NOMO-1 (cell line): ENCODE results near the gene KCNMB3.
"Not testable (repeated sequence)": the region's sequence is repeated elsewhere in the genome, so short reads cannot be mapped to it uniquely, and the experiment has no call there.

Experiments used
- DNase-seq, 2 experiments: peaks; one replicate each; lab custom pipeline; 2025; ENCODE audit not compliant: unreplicated experiment in 2 of 2; lab: John Stamatoyannopoulos, UW

The KCNMB3 gene

DNA sequence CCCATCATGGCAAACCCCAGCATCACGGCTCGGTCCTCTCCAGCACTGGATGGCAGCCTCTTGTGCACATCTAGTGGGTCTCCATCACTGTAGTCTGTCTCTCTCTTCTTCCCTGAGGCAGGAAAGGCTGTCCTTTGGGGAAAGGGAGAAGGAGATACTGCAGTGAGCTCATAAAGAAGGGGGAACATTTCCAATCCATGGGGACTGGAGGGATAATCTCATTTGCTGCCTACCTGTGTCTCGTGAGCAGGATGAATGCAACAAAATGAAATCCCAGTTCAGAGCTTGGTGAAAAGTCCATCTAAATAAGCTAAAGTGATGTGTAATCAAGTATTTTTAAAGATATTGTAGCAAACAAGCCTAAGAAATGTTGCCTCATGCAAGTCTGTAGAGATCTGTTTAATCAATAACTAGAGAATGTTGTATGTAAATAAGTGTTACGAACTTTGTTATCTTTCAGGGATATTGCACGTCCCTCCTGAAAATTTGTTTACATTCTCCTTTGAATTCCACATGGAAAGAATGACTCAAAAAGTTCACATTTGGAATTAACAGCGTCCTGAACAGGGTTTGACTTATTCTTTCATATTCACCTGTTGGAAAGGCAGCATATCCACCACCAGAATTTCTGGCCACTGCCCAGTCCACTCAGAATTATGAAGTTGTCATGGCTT lies at the start of gene KCNMB3:
KCNMB3 (minus strand) TSS at position 312 of the 674 bp plus-strand sequence; CDS start at position 188, 124 bp downstream.
- no peak for DNase-seq

- no peak for DNase-seq
Observed at GRCh38 chr3:179299999-179300613, 49.2 kb upstream of the KCNMB3 start.

GRCh38 chr3:179299316-179299715 lies 48.4 kb upstream of the KCNMB3 start:
- no peak for DNase-seq

GRCh38 chr3:179297971-179298725 lies 47.2 kb upstream of the KCNMB3 start:
- no peak for DNase-seq

- DNase-seq, result no peak
Observed at GRCh38 chr3:179292450-179292849, 41.5 kb upstream of the KCNMB3 start.

DNA sequence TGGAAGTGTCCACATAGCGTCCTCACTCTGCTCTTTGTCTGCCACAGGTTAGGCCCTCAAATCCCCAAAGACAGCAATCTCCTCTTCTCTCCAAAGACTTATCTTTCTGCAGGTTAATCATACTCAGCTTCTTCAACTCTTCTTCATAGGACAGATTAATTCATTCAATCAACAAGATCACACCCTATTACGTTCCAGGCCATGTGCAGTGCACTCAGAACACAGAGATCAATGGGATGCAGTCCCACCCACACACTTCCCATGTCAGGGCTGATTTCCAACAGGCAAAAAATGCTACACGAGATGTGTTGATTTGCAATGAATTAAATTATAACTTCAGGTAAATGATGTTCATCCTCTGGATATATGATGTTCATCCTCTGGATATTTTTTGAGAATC lies 38.4 kb upstream of the KCNMB3 start:
- no peak for DNase-seq

- DNase-seq, result no peak
Observed at GRCh38 chr3:179288845-179289244, 37.9 kb upstream of the KCNMB3 start.

GRCh38 chr3:179286331-179286730 lies 35.4 kb upstream of the KCNMB3 start:
- no peak for DNase-seq

- no peak for DNase-seq
Observed at GRCh38 chr3:179281825-179282224, 30.9 kb upstream of the KCNMB3 start.

DNA sequence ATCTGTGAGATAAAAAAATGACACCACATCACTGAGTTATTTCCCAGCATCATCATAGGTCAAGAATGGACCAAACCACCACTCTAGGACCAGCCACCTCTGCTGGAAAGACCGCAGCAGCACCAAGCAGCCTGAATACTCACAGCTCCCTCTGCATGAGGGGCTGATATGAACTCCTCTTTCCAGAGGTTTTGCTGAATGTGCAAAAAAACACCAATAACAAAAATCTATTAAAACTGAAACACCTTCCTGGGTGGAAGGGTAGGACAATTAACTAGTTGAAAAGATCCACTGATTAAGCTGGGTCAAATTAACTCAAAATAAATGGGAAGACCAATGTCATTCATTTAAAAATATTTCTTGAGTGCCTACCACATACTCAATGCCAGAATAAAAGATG lies 28.9 kb upstream of the KCNMB3 start:
- DNase-seq, result no peak

- no peak for DNase-seq
Observed at GRCh38 chr3:179278932-179279693, 28.2 kb upstream of the KCNMB3 start.

GRCh38 chr3:179278151-179278550 lies 27.2 kb upstream of the KCNMB3 start:
- no peak for DNase-seq

DNA sequence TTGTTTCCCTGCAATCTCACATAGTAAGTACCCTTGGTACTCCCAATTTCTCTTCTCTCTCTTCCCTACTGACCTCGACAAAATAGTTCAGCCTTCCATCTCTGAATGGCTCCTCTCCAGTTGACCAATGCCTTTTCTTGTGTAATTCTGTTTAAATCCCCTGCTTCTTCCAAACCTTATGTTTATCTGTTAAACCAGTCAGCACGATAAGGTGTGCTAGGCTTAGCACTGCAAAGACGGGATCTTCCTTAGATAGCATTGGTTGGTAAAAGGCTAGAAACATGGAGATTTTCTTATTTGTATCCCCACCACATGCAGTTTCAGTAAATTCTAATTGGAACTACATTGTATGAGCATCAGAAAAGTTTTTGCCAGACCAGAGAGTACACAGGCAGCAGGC lies 25.8 kb upstream of the KCNMB3 start:
- DNase-seq, result no peak

GRCh38 chr3:179276001-179276400 lies 25.1 kb upstream of the KCNMB3 start:
- no peak for DNase-seq

DNA sequence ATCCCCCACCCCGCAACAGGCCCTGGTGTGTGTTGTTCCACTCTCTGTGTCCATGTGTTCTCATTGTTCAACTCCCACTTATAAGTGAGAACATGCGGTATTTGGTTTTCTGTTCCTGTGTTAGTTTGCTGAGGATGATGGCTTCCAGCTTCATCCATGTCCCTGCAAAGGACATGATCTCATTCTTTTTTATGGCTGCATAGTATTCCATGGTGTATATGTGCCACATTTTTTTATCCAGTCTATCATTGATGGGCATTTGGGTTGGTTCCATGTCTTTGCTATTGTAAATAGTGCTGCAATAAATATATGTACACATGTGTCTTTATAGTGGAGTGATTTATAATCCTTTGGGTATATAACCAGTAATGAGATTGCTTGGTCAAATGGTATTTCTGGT lies 23.5 kb upstream of the KCNMB3 start:
- not testable (repeated sequence) for DNase-seq

- DNase-seq, result no peak
Observed at GRCh38 chr3:179272385-179272784, 21.5 kb upstream of the KCNMB3 start.

GRCh38 chr3:179269152-179269707 lies 18.3 kb upstream of the KCNMB3 start:
- no peak for DNase-seq

GRCh38 chr3:179268400-179269051 lies 17.6 kb upstream of the KCNMB3 start:
- DNase-seq, result no peak

- no peak for DNase-seq
Observed at GRCh38 chr3:179266701-179267211, 15.8 kb upstream of the KCNMB3 start.

DNA sequence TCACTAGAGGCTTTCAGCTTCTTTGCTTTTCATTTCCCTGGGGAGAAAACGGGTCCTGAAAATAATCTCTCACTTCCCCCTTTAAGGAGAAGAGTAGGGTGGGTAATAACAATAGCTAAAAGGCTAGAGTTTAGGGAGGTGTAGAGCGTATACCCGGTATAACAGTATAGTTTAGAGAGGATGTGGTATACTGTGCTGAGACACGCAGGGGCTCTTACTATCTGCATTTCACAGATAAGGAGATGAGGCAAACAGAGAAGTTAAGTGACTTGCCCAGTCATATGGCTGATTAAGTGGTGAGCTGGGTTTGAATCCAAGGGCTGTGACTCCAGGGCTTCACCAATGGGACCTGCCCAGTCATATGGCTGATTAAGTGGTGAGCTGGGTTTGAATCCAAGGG lies 15.0 kb upstream of the KCNMB3 start:
- DNase-seq, result no peak
